H1 (cell line): ENCODE data around the gene LAIR2. TPM values are rescaled to one million over a fixed set of nuclear protein-coding genes. Genes with fewer than 3 reads are reported as not detected.

ENCODE experiments used
- CTCF ChIA-PET: fragments of 300-600 bp; sonication (Branson Sonifier 250); formaldehyde crosslinking; loops from one replicate; lab custom pipeline; 2021; ENCODE audit not compliant: partially characterized antibody; lab: Charles Lee
- POLR2A ChIA-PET: fragments of 300-600 bp; sonication (Branson Sonifier 250); formaldehyde crosslinking; loops from one replicate; lab custom pipeline; 2021; ENCODE audit warnings: inconsistent platforms; ENCODE audit not compliant: partially characterized antibody; lab: Charles Lee
- DNase-seq, 2 experiments: peaks; one replicate each; pipeline versions ENCODE4 v3.0.0 to v3.0.0-alpha.2; 2010 to 2022; ENCODE audit warnings: low spot score in 2 of 2, low read depth in 1 of 2, mixed read lengths in 1 of 2
- FAIRE-seq: peaks from 2 replicates; lab custom pipeline; 2011; peaks lifted over from hg19 to GRCh38; lab: Jason Lieb, UNC
- H2AFZ ChIP-seq: 2 replicates; pipeline ENCODE4 v1.8.1; 2012; ENCODE audit warnings: low read length, inconsistent platforms
- H2AK5ac ChIP-seq: 2 replicates; pipeline ENCODE4 v1.6.1; 2013; ENCODE audit warnings: low read depth, low read length
- H2BK120ac ChIP-seq: replicated peaks from 2 replicates; pipeline ENCODE3; 2013; ENCODE audit warnings: low read depth, low read length, inconsistent platforms
- H2BK12ac ChIP-seq: 2 replicates; pipeline ENCODE4 v1.6.1; 2013; ENCODE audit warnings: low read depth, low read length
- H2BK15ac ChIP-seq: 2 replicates; pipeline ENCODE4 v1.6.1; 2013; ENCODE audit warnings: low read length
- H2BK20ac ChIP-seq: 2 replicates; pipeline ENCODE4 v1.6.1; 2013; ENCODE audit warnings: low read length
- H2BK5ac ChIP-seq: 2 replicates; pipeline ENCODE4 v1.6.1; 2013; ENCODE audit warnings: low read depth, low read length
- H3K14ac ChIP-seq: 2 replicates; pipeline ENCODE4 v1.6.1; 2013; ENCODE audit warnings: inconsistent platforms; ENCODE audit not compliant: insufficient read length
- H3K18ac ChIP-seq: 2 replicates; pipeline ENCODE4 v1.6.1; 2013; ENCODE audit warnings: low read length; ENCODE audit errors: extremely low read depth
- H3K23ac ChIP-seq: 2 replicates; pipeline ENCODE4 v1.6.1; 2013; ENCODE audit warnings: inconsistent platforms; ENCODE audit not compliant: insufficient read length
- H3K23me2 ChIP-seq: 2 replicates; pipeline ENCODE4 v1.6.1; 2013; ENCODE audit warnings: low read depth, low read length
- H3K27ac ChIP-seq: 2 replicates; pipeline ENCODE4 v1.6.1; 2011; ENCODE audit warnings: low read depth, low read length, inconsistent platforms
- H3K27me3 ChIP-seq, 4 experiments: replicated peaks in 1 of 4; 1 replicate in 1 of 4; 2 replicates in 3 of 4; pipeline versions ENCODE4 v1.6.1 to v1.8.1; 2011 to 2013; ENCODE audit warnings: low read length in 3 of 4, mild to moderate bottlenecking in 3 of 4, inconsistent platforms in 2 of 4, mixed read lengths in 2 of 4, moderate library complexity in 1 of 4; ENCODE audit not compliant: control insufficient read depth in 3 of 4, insufficient read depth in 3 of 4; ENCODE audit errors: extremely low read depth in 1 of 4
- H3K36me3 ChIP-seq, 4 experiments: 2 replicates each; pipeline versions ENCODE4 v1.6.1 to v1.8.1; 2011 to 2013; ENCODE audit warnings: mild to moderate bottlenecking in 4 of 4, low read length in 3 of 4, moderate library complexity in 2 of 4, control low read depth in 1 of 4, inconsistent platforms in 1 of 4; ENCODE audit not compliant: insufficient read depth in 4 of 4, control insufficient read depth in 2 of 4
- H3K4ac ChIP-seq: replicated peaks from 2 replicates; pipeline ENCODE3; 2013; ENCODE audit warnings: low read length, low read depth, mixed read lengths, inconsistent platforms; ENCODE audit not compliant: insufficient read length
- H3K4me1 ChIP-seq, 4 experiments: replicated peaks in 1 of 4; 1 replicate in 1 of 4; 2 replicates in 3 of 4; pipeline versions ENCODE4 v1.6.1 to v1.8.1; 2011 to 2013; ENCODE audit warnings: low read length in 3 of 4, inconsistent platforms in 2 of 4, mixed read lengths in 1 of 4; ENCODE audit not compliant: insufficient read depth in 4 of 4, control insufficient read depth in 3 of 4
- H3K4me2 ChIP-seq, 2 experiments: 2 replicates each; pipeline versions ENCODE4 v1.6.1 to v1.8.1; 2011 to 2013; ENCODE audit warnings: low read depth in 2 of 2, low read length in 2 of 2, control low read depth in 1 of 2, inconsistent platforms in 1 of 2, mild to moderate bottlenecking in 1 of 2; ENCODE audit not compliant: insufficient read depth in 1 of 2
- H3K4me3 ChIP-seq, 4 experiments: fragments of 200-600, 300-600 bp in 1 of 4; sonication (generic), shearing (Covaris generic), sonication (Bioruptor Twin) in 1 of 4; 2 replicates each; pipeline versions ENCODE4 v1.5.1 to v1.8.1; 2011 to 2016; ENCODE audit warnings: low read length in 4 of 4, low read depth in 3 of 4, control low read depth in 2 of 4, inconsistent platforms in 2 of 4, mild to moderate bottlenecking in 2 of 4, mixed read lengths in 1 of 4, moderate library complexity in 1 of 4; ENCODE audit not compliant: insufficient read depth in 2 of 4; ENCODE audit errors: extremely low read depth in 1 of 4
- H3K56ac ChIP-seq: replicated peaks from 2 replicates; pipeline ENCODE3; 2013; ENCODE audit warnings: low read depth, mild to moderate bottlenecking, mixed read lengths, low read length, inconsistent platforms; ENCODE audit not compliant: insufficient read length
- H3K79me1 ChIP-seq: 2 replicates; pipeline ENCODE4 v1.6.1; 2013; ENCODE audit warnings: low read depth, low read length, control low read depth
- H3K79me2 ChIP-seq, 2 experiments: 2 replicates each; pipeline versions ENCODE4 v1.6.1 to v1.8.1; 2012 to 2013; ENCODE audit warnings: low read length in 2 of 2, mild to moderate bottlenecking in 2 of 2, inconsistent platforms in 1 of 2; ENCODE audit not compliant: insufficient read depth in 2 of 2, control insufficient read depth in 1 of 2
- H3K9ac ChIP-seq, 4 experiments: replicated peaks in 1 of 4; 1 replicate in 1 of 4; 2 replicates in 3 of 4; pipeline versions ENCODE4 v1.6.1 to v1.8.1; 2011 to 2013; ENCODE audit warnings: low read depth in 3 of 4, low read length in 3 of 4, control low read depth in 2 of 4, mild to moderate bottlenecking in 2 of 4, moderate library complexity in 2 of 4, inconsistent platforms in 1 of 4; ENCODE audit errors: extremely low read depth in 1 of 4
- H3K9me3 ChIP-seq, 2 experiments: 2 replicates each; pipeline versions ENCODE4 v1.6.1 to v1.8.1; 2012 to 2013; ENCODE audit warnings: mild to moderate bottlenecking in 2 of 2, moderate library complexity in 2 of 2, control low read depth in 1 of 2, inconsistent platforms in 1 of 2, low read depth in 1 of 2, low read length in 1 of 2, mixed read lengths in 1 of 2; ENCODE audit not compliant: insufficient read depth in 2 of 2
- H4K20me1 ChIP-seq, 2 experiments: replicated peaks in 1 of 2; 2 replicates each; pipeline versions ENCODE3 to v1.8.1; 2011 to 2013; ENCODE audit warnings: inconsistent platforms in 2 of 2, low read length in 2 of 2, mild to moderate bottlenecking in 1 of 2; ENCODE audit not compliant: insufficient read depth in 2 of 2, control insufficient read depth in 1 of 2
- H4K5ac ChIP-seq: 2 replicates; pipeline ENCODE4 v1.6.1; 2013; ENCODE audit warnings: low read length, low read depth, mixed read lengths, inconsistent platforms; ENCODE audit not compliant: insufficient read length
- H4K8ac ChIP-seq: 2 replicates; pipeline ENCODE4 v1.8.0; 2013; ENCODE audit warnings: mild to moderate bottlenecking, moderate library complexity, low read length, inconsistent platforms; ENCODE audit not compliant: insufficient read depth; ENCODE audit errors: extremely low read depth
- H4K91ac ChIP-seq: replicated peaks from 2 replicates; pipeline ENCODE3; 2013; ENCODE audit warnings: low read length, mixed read lengths, inconsistent platforms; ENCODE audit not compliant: insufficient read length
- ATF3 ChIP-seq: IDR thresholded peaks from 2 replicates; pipeline ENCODE4 v1.6.1; 2011; ENCODE audit warnings: low read depth, mild to moderate bottlenecking, low read length; ENCODE audit not compliant: insufficient read depth
- CBX8 ChIP-seq: fragments of 300-800, 300-1000 bp; sonication (generic); IDR thresholded peaks from 2 replicates; pipeline ENCODE4 v1.7.1; 2016; ENCODE audit warnings: low read depth, low read length, borderline replicate concordance
- GTF2F1 ChIP-seq: IDR thresholded peaks from 2 replicates; pipeline ENCODE4 v1.6.1; 2012; ENCODE audit warnings: low read depth, low read length, improper control_type of control experiment, borderline replicate concordance
- HDAC2 ChIP-seq, 2 experiments: fragments of 300-600 bp in 1 of 2; sonication (generic) in 1 of 2; IDR thresholded peaks; 2 replicates each; pipeline ENCODE4 v1.6.1; 2011 to 2012; ENCODE audit warnings: low read depth in 2 of 2, low read length in 2 of 2, mild to moderate bottlenecking in 2 of 2, moderate library complexity in 2 of 2, borderline replicate concordance in 1 of 2, inconsistent platforms in 1 of 2
- JUND ChIP-seq: IDR thresholded peaks from 2 replicates; pipeline ENCODE4 v1.6.1; 2011; ENCODE audit warnings: mild to moderate bottlenecking, improper control_type of control experiment, low read length
- PHF8 ChIP-seq: fragments of 200-600 bp; sonication (generic); conservative IDR thresholded peaks from 2 replicates; pipeline ENCODE4 v1.7.1; 2012; ENCODE audit warnings: low read depth, mild to moderate bottlenecking, inconsistent platforms, low read length, moderate library complexity
- RXRA ChIP-seq: IDR thresholded peaks from 2 replicates; pipeline ENCODE4 v1.6.1; 2011; ENCODE audit warnings: low read depth, mild to moderate bottlenecking, low read length, moderate library complexity; ENCODE audit not compliant: insufficient read depth
- SRF ChIP-seq: IDR thresholded peaks from 2 replicates; pipeline ENCODE4 v1.6.1; 2011; ENCODE audit warnings: mild to moderate bottlenecking, low read depth, low read length, moderate library complexity
- SUZ12 ChIP-seq: fragments of 200-600 bp; sonication (generic); IDR thresholded peaks from 2 replicates; pipeline ENCODE4 v1.6.1; 2012; ENCODE audit warnings: mild to moderate bottlenecking, inconsistent platforms, low read length, moderate library complexity, mixed read lengths
- YY1 ChIP-seq: IDR thresholded peaks from 2 replicates; pipeline ENCODE4 v1.6.1; 2011; ENCODE audit warnings: low read depth, mild to moderate bottlenecking, low read length
- WGBS, 2 experiments: shearing (Covaris generic) in 1 of 2; methylation state at CpG; one replicate each; pipeline versions ENCODE4 v1.1.6 to v1.1.7; 2013 to 2015; ENCODE audit warnings: low lambda C conversion rate in 2 of 2, mixed read lengths in 2 of 2, inconsistent platforms in 1 of 2, low coverage in 1 of 2, missing lambda C conversion rate in 1 of 2; ENCODE audit not compliant: insufficient replicate concordance in 2 of 2, insufficient coverage in 1 of 2, insufficient read length in 1 of 2; ENCODE audit errors: extremely low coverage in 1 of 2, missing lambda C conversion rate in 1 of 2; 5-methylcytosine and 5-hydroxymethylcytosine counted together
- polyA plus RNA-seq, 7 experiments: library from polyadenylated mRNA; depleted of rRNA in 3 of 7; stranded (reverse) in 5 of 7; unstranded in 2 of 7; fragments of >200 nt in 5 of 7; fragments of 200-250 nt in 2 of 7; gene quantifications; 1 replicate in 5 of 7; 2 replicates in 1 of 7; 4 replicates in 1 of 7; pipeline versions ENCODE4 v1.2.1 to v1.2.3, GENCODE V29; 2011 to 2013; ENCODE audit warnings: missing spikeins in 2 of 7, mixed read lengths in 2 of 7
- total RNA-seq: library from RNA; stranded (reverse); fragmentation: NEBNext Ultra II Directional; extraction: Animal tissue kit (Norgen Biotek cat#: 25700); gene quantifications from 2 replicates; pipeline ENCODE4 v1.2.1, GENCODE V29; 2021
- TF ChIP-seq, protein P1 (sequence below): IDR thresholded peaks from 2 replicates; pipeline ENCODE4 v1.6.1; 2012; ENCODE audit warnings: inconsistent platforms
- TF ChIP-seq, protein P2 (sequence below): IDR thresholded peaks from 2 replicates; pipeline ENCODE4 v1.6.1; 2011; ENCODE audit warnings: low read length, improper control_type of control experiment

The LAIR2 gene
- total and polyA plus RNA-seq, 2 of the 8 experiments (the other 6 are each of a cell fraction or from before 2014, with no cell fraction given), result not detected

DNA sequence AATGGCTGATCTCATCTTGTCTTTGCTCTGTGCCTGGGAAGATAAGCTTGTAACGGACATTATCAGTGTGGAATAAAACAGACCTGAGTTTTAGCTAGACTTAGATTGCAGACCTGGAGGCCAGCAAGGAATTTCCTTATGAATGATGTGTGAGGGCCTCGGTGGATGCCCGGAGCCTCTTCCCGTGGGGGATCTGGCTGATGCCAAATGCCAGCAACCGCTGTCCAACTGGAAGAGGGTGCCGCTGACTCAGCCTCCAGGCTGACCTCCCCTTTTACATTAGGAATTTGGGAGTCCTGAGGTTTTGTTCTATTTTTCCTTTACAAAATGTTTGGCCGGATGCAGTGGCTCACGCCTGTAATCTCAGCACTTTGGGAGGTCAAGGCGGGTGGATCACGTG lies 51.4 kb downstream of the LAIR2 start:
- Histone ChIP-seq H2BK20ac (no peak overlapping the region), H3K27ac (no peak overlapping the region), H3K4me1 (no peaks in the 10 kb centered on the region; a peak in 2 of 7 replicates), H4K20me1 (peaks cover 0 to 2% of the 10 kb centered on the region in 2 experiments), H2AFZ (no peak overlapping the region), H3K23ac (no peak overlapping the region), H3K9ac (no peak overlapping the region), H3K56ac (no peak overlapping the region), H2BK15ac (no peak overlapping the region), H2BK5ac (no peak overlapping the region), H4K5ac (no peak overlapping the region), H4K91ac (no peak overlapping the region), H2BK120ac (no peak overlapping the region), H3K79me2 (no peaks in the 10 kb centered on the region; a peak in 1 of 4 replicates), H3K9me3 (peaks cover 56 to 89% of the 10 kb centered on the region in 2 experiments), H3K14ac (no peak overlapping the region), H3K18ac (no peak overlapping the region), H4K8ac (no peak overlapping the region), H2BK12ac (no peak overlapping the region), H3K79me1 (no peaks in the 10 kb centered on the region), H3K4ac (no peak overlapping the region), H3K4me3 (no peak overlapping the region), H3K36me3 (peaks cover 0 to 3% (median 0%) of the 10 kb centered on the region in 4 experiments; a peak in 2 of 8 replicates), H2AK5ac (no peak overlapping the region), H3K23me2 (peaks cover 5% of the 10 kb centered on the region; the same call in 1 of the 2 replicates), H3K4me2 (no peak overlapping the region), H3K27me3 (no peaks in the 10 kb centered on the region)
- no peak for DNase-seq
- 85% methylated on average over 10 of the region's 10 CpGs; no CpG with 5 or more reads in 1 of the 2 experiments for WGBS, 2 experiments
- POLR2A ChIA-PET, result no interaction called here
- CTCF ChIA-PET, result interaction anchor here (0.6 kb wide), 1 partner anchor 27 kb away, joined by 3 read pairs; no protein-coding TSS in a partner anchor
- no peak for FAIRE-seq
- TF ChIP-seq PHF8 (no peak), SRF (no peak), SUZ12 (no peak), YY1 (no peak), JUND (no peak), HDAC2 (IDR thresholded peaks at IDR 0.05; ENCODE audit: borderline replicate concordance in 1 of 2, low read depth in 2 of 2, low read length in 2 of 2) (no peak), CBX8 (no peak), RXRA (no peak), ATF3 (no peak), GTF2F1 (no peak)
- TF ChIP-seq, protein P1, sequence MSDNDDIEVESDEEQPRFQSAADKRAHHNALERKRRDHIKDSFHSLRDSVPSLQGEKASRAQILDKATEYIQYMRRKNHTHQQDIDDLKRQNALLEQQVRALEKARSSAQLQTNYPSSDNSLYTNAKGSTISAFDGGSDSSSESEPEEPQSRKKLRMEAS, result no peak
- TF ChIP-seq, protein P2, sequence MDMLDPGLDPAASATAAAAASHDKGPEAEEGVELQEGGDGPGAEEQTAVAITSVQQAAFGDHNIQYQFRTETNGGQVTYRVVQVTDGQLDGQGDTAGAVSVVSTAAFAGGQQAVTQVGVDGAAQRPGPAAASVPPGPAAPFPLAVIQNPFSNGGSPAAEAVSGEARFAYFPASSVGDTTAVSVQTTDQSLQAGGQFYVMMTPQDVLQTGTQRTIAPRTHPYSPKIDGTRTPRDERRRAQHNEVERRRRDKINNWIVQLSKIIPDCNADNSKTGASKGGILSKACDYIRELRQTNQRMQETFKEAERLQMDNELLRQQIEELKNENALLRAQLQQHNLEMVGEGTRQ, result no peak
